CD4-positive, alpha-beta T cell treated with Interleukin-21 for 1 hour (primary cell): ENCODE measurements around the gene CCER1.

Experiments used
- DNase-seq: peaks from one replicate; pipeline ENCODE4 v3.0.0-alpha.2; 2020

Gene CCER1

GRCh38 chr12:90916516-90916915, 38.5 kb downstream of the CCER1 start:
- DNase-seq, result no peak

GRCh38 chr12:90915353-90915752, 39.6 kb downstream of the CCER1 start:
- no peak for DNase-seq

- DNase-seq, result no peak
These were observed 44.0 kb downstream of the CCER1 start for GRCh38 chr12:90910958-90911357.

GRCh38 chr12:90909069-90909770, 45.8 kb downstream of the CCER1 start:
- no peak for DNase-seq

GRCh38 chr12:90908465-90908864, 46.5 kb downstream of the CCER1 start:
- no peak for DNase-seq

GRCh38 chr12:90905691-90906370, 49.1 kb downstream of the CCER1 start:
- DNase-seq, result no peak

GRCh38 chr12:90902596-90902995, 52.4 kb downstream of the CCER1 start:
- DNase-seq, result no peak
